CD4-positive, alpha-beta T cell treated with Interleukin-12 subunit alpha and Interleukin-12 subunit beta, for 1 hour (primary cell): ENCODE results near the gene CDH23.

ENCODE experiments used
- DNase-seq: peaks from one replicate; pipeline ENCODE4 v3.0.0-alpha.2; 2020

Gene CDH23

DNA sequence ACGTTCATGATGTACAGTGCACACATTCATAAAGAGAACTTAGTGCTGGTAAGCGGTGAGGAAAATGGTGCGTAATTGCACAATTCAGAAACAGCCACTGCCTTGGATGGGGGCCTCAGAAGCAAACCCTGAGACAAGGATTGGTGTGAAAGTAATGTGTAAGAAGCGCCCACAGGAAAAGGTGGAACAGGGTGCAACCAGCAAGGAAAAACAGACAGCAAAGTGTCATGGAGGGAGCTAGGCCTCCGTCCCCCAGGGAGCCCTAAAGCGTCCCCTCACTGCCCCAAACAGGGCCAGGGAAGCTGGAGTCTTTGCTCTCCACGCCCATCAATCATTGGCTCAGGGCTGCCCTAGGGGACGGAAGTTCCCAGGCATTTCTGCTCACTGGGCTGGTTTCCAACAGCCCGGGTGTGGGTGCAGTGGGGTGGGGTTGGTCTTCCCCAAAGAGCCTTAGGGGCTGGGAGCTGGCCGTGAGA is 332.5 kb downstream of the CDH23 start:
- no peak for DNase-seq

DNA sequence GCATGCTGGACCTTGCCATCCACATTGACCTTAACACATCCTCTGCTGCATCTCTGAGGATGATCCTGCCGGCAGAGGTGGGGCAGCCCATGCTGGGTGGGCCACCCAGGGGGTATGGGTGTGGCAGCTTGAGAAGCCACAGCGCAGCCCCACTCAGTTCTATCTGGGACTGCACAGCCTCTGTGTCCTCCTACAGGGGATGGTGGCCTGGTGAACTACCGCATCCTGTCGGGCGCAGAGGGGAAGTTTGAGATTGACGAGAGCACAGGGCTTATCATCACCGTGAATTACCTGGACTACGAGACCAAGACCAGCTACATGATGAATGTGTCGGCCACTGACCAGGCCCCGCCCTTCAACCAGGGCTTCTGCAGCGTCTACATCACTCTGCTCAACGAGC is 335.1 kb downstream of the CDH23 start:
- no peak for DNase-seq

DNA sequence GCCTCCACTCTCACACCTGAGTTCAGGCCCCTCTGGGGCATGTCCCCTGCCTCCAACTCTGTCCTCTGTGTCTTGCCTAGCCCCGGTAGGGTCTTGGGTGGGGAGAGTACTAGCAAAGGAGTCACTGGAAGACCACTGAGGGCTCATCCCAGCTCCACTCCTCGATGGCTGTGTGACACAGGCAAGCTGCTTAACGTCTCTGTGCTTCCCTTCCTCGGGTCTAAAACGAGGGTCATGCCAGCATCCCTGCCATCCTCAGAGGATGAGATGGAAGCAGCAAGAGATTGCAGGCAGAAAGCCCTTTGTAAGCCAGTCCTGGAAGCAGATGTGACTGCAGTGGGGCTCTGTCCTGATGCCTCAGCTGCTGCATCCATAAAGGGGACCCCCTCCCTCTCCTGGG is 338.1 kb downstream of the CDH23 start:
- no peak for DNase-seq

DNA sequence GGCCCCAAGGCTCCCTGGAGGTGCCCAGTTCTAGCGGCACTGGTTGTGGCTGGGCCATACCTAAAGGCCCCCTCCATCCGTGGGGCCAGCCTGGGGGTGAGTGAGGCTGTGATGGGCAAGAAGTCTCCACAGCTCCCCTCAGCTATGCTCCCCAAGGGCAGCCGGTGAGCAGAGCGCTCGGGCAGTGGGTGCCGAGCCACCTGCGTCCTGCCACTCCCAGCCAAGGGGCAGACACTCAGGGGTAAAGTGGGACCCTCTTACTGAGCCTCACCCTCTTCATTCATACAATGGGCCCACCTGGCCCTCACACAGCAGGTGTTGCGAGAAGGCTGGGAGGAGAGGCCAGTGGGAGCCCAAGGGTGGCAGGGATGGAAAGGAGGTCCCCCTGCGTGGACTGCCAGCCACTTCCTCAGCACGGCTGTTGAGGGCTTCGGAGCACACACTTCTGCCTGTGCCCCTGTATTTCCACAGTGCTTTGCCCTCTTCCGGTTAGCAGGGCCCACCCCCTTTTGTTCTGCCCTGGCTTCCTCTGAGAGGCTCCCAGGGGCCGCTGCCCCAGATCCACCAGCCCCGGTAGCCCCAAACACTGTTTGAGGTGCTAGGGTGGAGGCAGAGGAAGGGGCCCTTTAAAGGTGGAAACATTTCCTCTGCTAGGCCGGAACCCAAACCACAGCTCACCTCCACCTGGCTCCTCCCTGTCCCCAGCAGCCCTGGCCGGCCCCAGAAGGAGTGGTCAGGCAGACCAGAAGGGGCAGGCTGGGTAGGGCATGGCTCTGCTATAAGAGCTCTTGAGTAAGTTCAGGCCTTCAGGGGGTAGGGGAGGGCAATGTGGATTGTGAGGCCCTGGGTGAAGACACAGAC is 339.2 kb downstream of the CDH23 start:
- peak; percentile 73 for DNase-seq

DNA sequence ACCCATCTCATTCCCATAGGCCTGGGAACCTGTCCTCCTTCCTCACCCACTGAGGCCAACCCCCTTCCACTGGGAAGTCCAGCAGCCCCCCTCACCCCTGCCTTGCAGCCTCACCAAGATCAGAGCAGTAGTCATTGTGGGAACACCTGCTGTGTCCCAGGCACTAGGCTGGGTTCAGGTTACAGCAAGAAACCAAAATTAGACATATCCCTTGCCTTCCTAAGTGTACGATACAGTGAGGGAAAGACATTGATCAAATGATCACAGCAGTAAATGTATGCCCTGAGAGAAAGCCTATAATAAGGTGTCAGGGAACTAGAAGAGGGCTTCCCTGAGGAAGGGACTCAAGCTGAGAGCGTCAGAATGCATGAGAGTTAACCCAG is 339.8 kb downstream of the CDH23 start:
- DNase-seq: no peak

DNA sequence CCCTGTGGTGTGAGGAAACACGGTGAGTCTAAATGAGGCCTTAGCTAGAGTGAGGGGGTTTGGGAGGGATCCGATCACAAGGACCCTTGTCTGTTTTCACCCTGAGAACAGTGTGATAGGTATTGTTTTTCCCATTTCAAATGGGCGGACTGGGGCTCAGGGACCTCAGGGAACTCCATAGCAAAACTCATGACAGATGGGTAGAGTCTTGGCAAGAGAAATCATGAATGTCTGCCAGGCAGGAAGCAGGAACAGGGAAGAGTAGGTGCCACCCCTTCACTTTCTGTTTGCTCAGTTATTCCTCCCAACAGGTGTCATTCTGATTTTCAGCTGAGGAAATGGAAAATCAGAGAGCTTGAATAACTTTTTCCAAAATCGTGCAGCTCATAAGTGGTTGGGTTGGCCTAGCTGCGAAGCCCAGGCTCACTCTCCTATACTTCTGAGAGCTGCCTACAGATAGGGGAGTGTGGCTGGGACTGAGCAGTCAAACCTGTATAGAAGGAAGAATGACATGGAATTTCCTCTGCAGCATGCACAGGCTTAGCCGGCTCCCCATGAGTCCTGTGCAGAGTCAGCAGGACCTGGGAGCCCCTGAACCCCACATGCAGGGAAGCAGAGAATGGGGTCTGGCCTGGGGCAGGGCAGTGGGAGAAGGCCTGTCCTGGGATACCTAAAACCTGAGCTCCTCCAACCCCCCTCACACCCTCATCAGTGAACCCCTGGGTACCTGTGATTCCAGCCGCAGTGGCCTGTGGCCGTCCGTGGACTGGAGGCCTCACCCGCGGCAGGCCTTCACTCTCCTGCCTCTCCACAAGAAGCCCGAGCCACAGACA is 340.5 kb downstream of the CDH23 start:
- DNase-seq: no peak

DNA sequence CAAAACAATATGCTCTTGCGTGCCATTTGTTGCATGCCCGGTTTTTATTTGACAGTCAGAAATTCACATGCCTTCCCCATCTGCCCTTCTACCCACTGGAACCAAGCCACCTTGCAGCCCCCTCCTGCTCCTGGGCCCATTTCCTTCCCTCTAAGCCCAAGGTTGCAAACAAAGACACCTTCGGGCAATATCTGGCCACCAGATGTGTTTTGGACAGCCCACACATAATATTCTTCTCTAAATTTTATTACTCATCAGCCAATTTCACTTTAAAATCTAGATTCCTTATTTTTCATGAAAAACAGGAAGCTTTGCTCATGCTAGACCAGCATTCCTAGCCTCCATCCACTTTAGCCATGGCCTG is 341.1 kb downstream of the CDH23 start:
- no peak for DNase-seq

DNA sequence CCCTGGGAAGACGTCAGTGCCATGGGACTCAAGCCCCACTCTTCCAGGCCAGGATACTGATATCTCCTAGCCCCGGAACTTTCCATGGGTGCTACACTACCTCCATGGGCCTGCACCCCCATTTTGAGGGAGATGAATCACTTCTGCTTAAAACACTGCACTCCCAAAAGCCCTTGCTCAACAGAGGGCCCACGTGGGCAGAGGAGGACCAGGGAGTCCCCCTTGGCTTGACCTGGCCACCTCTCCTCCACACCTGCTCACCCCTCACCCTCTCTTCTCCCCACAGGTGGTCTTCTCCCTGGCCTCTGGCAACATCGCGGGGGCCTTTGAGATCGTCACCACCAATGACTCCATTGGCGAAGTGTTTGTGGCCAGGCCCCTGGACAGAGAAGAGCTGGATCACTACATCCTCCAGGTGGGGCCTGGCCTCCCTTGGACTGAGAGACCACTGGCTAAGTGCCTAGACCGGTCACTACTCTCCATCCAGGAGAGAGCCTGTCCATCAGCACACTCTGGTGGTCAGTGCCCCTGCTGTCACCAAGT is 342.7 kb downstream of the CDH23 start:
- no peak for DNase-seq

DNA sequence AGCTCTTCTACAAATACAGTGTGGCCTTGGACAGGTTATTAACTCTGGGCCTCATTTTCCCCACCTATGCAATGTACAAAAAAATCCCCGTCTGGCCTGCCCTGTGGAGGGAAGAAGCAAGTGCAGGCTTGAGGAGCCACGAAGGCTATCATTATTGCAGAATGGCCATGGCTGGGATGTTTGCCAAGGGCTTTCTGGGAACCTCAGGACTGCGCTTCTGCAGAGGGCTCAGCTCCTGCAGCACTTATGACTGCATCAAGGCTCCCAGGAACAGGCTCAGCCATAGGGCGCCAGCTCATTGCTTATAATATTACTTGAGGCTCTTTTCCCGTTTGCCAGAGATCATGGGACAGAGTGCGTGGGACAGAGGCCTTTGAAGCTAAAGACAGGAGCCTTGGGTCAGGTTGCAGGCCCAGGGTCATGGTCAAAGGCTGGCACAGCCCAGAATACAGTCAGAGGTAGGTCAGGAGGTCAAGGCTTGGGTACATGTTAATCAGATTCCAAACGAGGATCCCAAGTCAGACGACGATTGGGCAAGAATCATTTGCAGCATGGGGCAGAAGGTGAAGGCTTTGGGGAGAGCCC is 343.4 kb downstream of the CDH23 start:
- no peak for DNase-seq

DNA sequence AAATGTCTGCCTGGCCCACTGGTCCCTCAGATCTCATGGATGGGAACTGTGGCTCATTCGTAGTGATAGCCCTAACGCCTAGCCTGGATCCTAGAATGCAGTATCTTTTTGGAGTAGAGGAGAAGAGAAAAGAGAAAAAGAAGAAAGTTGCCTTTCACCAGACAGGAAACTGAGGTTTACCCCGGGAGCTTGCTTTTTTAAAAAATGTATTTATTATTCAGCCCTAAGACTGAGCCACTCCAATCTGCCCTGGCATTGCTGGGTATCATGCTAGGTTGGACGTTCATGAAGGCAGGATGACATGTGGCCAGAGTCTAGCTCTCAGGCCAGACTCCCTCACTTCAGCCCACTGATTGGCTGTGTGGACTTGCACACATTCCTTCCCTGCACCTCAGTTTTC is 344.3 kb downstream of the CDH23 start:
- DNase-seq: no peak

DNA sequence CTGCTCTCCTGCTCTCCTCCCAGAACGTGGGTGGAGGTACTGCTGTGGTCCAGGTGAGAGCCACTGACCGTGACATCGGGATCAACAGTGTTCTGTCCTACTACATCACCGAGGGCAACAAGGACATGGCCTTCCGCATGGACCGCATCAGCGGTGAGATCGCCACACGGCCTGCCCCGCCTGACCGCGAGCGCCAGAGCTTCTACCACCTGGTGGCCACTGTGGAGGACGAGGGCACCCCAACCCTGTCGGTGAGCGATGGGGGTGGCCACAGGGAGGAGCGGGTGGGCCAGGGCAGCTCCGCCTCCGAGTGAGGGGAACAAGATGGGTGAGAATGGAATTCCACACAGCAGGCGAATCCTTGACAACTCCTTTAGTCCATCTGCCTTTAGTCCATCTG is 345.0 kb downstream of the CDH23 start:
- no peak for DNase-seq

DNA sequence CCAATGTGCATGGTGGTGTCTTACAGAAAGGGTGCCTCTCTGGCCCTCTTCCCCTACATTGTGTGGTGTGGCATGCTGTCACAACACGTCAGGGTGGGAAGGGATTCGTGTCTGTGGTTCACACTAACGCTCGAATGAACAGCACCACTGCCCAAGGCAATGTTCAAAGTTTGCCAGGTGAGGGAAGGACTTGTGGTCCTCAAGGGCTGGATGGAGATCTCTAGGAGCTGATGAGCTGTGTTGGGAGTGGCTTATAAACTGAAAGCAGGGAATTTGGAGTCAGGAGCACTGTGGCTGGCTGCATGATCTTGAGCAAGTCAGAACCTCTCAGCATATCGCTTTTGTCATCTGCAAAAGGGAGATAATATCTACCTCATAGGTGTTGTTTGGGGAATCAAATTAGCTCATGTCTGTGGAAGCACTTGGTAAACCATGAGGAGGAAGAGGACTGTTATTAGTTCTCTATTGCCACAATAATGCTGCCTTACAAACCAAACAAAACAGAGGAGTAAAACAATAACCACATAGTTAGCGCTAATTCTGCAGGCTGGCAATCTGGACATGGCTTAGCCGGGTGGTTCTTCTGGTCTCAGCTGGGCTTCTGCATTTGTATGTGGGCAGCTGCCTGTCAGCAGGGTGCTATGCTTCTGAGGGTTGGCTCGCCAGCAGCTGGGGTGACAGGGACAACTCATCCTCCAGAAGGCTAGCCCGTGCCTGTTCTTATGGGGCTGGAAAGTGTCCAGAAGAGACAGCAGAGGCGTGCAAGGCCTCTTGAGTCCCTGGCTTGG is 345.8 kb downstream of the CDH23 start:
- DNase-seq: peak; percentile 35

DNA sequence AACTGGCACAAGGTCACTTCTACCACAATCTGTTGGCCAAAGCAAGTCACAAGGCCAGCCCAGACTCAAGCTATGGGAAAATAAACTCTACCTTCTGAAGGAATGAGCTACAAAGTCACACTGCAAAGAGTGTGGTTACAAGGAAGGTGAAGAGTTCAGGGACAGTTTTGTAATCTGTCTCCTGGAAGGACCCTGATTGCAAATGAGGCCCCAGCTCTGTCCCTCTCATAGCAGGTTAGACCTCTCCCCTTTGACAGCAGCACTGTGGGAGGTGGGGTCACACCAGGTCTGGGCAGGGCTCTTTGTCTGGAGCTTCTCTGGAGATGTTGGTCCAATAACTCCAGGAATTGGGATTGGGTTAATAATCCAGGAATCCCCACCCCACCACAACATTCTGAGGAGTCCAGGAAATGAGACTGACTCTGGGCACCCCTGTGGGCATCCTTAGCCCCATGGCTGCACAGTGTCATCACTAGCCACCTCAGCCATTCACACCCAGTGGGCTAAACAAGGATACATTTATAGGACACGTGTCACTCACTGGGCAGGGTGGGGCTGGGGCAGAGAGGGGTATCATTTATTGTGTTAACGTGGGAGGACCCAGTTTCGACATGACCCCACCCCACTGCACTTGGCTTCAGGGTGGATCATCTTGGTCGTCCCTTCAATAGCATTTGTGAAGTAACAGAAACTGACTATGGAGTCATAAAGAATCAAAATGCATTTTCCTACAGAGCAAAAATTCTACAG is 346.5 kb downstream of the CDH23 start:
- no peak for DNase-seq

DNA sequence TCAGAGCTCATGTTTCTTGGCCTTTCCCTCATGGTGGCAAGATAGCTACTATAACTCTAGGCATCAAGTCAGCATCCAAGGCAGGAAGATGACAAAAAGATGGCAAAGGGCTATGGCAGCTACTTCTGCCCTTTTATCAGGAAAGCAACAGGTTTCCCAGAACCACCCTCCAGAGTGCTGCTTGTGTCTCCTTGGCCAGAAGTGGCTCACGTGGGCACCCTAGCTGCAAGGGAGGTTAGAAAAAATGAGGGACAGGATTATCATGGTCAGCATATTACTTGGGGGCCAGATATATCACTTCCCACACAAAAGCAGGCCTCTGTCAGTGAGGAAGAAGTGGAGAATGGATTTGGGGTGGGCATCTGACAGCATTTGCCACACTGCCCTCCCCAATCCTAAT is 347.1 kb downstream of the CDH23 start:
- DNase-seq: no peak

DNA sequence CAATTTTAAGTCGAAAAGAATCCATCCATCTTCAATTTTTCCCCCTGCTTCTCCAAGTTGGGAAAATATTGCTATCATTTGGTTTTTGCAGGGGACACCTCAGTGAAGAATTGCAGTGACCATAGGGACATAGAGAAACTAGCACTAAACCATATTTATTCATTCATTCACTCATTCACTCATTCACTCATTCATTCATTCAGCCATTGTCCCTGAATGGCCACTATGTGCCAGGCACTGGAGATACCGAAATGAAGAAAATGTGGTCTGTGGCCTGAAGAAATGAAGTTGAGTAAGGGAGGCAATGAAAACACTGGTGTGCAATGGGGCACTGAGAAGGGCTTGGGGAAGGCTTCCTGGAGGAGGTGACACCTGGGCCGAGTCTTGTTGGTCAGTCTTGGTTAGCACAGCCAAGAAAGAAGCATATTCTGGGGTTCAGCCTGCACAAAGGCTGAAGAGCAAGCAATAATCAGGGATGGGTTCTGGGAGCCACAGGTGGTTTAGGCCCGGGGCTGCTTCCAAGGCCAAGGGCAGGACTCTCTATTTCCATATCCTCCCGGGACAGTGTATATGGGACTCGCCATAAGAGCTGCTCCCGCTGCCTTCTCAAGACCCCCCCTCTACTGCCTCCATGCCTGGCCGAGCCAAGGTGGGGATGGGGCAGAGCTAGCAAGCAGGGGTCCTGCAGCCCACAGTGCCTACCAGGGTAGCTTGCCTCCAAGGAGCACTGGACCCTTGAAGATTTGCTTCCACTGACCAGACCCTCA is 348.4 kb downstream of the CDH23 start:
- DNase-seq: no peak

DNA sequence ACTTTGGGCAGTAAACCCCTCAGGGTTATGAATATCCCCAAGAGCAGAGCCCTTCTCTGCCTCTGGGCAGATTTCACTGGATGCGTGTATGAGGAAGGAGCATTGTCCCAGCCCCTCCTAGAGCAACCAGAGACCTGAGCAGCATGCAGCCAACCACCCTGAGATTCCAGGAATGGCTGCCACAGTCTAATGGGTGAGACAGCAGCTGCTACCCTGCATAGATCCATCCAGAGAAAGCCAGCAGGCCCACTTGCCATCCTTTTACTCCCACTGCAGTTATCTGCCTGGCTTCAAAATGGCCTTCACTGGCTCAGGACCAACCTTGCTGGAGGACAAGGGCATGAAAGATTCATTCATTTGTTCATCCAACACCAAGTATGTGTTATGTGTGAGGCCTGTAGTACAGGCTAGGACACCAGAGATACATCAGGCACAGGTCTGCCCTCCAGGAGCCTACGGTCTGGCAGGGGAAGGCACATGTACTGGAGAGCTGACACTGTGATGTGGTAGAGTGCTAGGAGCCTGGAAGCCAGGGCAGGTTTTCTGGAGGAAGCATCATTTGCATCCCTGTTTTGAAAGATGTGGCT is 349.0 kb downstream of the CDH23 start:
- DNase-seq: no peak

DNA sequence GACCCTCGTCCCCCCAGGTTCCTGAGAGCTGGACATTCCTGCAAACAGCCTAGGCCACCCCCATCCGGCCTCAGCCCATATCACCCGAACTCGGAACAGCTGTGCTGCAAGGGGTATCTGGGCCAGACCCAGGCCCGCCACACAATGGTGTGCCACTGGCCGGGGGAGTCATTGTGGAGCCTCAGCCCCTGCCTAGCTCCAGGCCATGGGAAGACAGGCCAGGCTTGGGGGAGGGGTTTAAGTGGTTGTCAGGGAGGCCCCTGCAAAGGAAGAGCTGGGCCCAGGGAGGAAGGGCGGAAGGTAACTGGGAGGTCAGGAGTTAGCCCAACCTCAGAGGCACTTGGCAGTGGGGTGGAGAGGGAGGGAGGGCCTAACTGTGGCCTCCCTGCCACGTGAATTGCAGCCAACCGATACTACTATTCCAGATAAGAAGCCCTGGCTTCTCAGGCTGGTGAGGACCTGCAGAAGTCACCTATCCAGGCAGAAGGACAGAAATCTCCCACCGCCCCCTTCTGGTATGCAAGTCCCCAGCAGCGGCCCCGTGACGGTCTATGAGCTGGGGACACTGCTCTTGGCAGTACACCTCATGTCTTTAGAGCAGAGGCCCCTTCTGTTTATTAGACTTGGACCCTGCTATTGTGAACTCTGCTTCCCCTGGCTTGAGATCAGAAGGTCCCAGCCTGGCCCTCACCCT is 349.8 kb downstream of the CDH23 start:
- no peak for DNase-seq

DNA sequence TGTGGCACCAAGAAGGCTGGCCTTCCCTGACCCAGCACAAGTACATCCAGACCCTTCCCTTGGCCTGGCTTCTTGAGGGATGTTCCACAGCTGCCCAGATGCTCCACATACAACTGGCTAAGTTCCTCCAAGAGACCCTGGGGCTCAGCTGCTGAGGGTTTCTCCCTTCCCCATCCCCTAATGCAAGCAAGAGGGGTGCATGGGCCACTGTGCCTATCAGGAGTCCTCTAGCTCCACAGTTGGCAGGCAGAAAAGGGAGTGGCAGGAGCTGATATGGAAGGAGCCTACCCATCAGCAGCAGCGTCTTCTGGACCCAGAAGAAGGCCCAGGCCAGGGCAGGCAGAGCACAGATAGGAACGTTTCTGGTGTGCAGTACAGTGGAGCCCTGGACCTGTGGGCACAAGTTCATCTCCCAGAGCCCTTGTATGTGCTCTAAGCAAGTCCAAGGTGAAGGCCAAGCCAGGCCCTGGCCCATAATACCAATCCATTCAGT is 350.4 kb downstream of the CDH23 start:
- DNase-seq: no peak

DNA sequence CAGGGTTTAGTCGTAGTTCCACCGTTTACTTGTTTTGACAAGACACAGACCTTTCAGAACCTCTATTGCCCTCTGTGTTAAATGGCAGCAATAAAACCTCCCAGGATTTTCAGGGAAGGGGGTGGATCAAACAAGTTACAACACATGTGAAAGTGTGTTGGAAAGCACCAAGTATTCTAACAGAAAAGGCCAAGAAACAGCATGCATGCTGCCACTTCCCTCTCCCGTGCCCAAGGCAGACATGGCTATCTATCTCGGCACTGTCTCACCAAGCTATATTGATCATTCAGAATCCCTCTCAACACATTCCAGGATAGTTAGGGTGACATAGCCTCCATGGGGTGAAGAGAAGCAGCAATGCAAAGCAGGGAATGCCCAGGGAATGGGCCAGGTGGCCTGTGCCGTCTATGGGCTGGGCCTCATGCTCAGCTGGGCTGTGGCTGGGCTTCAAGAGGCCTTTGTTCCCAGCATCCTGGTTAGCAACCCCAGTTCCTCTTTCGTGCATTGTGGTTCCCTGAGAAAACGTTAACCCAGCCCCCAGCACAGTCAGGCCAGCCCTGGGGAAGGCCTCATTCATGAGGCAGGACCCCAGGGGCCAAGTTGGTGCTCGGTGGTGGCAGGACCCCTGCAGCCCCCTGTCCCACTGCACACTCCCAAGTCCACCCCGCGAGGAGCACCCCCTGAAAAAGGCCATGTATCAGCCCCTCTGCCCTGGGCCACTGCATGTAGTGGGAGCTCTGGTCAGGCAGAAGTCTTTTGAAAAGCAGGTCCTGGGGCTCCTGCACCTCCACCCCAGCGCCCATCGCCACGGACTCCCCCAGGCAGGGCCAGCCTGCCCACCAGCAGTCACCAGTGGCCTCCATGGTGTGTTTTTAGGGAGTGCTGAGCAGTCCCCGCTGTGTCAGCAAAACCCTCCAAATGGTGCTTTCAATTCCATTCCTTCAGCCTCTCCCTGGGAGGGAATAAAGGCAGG is 351.1 kb downstream of the CDH23 start:
- DNase-seq: no peak
